Measurements from ENCODE around the gene RASGRP2.

RASGRP2 gene

GRCh38 chr11:64681171-64681570, 62.8 kb downstream of the RASGRP2 start:
- H3K27ac ChIP-seq, result no peak overlapping the region
- no peak for DNase-seq (ENCODE audit: low read depth, low spot score)

- H3K27ac ChIP-seq, result no peak overlapping the region
- DNase-seq (ENCODE audit: low read depth, low spot score), result no peak
These were observed 64.1 kb downstream of the RASGRP2 start for GRCh38 chr11:64679846-64680245.

- H3K27ac ChIP-seq, result no peak overlapping the region
- DNase-seq (ENCODE audit: low read depth, low spot score), result no peak
These were observed 66.4 kb downstream of the RASGRP2 start for GRCh38 chr11:64677441-64678023.

Data from epithelial cell of prostate (primary cell).